Activated T-cell treated with anti-CD3 and anti-CD28 coated beads, Interleukin-2, amount 50 U/mL, for 1 hour (primary cell): Measurements from ENCODE around the gene IMPDH2.

Experiments
- DNase-seq: peaks from one replicate; pipeline ENCODE4 v3.0.0-alpha.2; 2020

IMPDH2 gene

DNA sequence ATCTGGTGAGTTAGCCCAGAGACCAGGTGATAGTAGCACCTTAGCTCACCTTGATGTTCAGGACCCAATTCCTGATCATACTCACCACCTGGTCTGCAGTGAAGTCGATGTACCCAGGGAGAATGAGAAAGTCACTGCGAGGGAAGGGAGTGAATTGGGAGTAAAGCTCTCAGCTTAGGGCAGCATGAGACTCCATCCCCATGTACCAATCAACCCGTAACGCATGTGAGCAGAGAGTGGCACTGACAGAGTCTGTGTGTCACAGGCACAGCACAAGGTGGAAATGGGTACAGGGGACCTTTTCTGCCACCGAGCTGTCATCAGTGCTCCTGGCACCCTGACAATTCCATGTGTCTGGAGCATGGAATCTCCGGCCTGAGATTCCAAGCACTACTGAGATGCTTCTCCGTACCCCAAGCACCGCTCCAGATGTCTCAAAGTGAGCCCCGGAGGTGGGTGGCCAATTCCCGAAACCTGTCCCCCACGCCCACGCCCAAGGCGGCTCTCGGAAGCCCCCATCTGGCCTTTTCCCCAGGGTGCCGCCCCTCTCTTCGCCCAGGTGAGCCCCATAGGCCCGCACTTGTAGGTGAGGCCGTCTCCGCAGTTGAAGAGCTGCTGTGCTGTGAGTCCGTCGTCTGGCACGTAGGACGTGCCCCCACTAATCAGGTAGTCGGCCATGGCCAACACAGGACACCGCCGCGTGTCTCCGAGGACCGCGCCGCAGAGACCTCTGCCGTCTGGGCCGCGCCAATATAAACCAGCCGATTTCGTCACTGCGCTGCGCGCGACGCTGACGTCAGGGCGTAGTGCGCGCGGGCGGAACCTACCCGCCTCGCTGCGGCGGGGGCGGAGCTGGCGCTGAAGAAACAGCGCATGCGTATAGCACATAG lies at the start of gene IMPDH2:
TSS of gene IMPDH2 (minus strand) at position 726 of the 890 bp plus-strand sequence. CDS start at position 678, 48 bp downstream.
- DNase-seq = peak; percentile 95

DNA sequence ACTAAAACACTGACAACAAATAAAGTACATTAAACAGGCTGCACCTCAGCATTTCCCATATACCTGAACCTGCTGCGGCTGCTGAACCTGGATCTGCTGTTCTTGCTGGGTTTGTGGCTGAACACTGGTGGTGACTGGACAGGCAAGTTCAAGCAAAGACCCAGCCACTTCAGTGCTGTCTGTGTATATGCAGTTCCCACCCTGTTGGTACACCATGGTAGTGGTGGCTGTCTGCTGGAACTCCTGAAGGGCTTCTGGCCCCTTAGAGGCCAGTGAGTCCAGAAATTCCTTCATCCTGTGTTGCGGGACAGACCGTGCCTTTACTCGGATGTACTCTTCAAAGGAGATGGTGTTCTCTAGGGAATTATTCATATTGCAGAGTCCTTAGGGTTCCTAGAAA lies 47.4 kb upstream of the IMPDH2 start:
- DNase-seq = no peak

- no peak for DNase-seq
These were observed 46.9 kb upstream of the IMPDH2 start for GRCh38 chr3:49076116-49076515.

DNA sequence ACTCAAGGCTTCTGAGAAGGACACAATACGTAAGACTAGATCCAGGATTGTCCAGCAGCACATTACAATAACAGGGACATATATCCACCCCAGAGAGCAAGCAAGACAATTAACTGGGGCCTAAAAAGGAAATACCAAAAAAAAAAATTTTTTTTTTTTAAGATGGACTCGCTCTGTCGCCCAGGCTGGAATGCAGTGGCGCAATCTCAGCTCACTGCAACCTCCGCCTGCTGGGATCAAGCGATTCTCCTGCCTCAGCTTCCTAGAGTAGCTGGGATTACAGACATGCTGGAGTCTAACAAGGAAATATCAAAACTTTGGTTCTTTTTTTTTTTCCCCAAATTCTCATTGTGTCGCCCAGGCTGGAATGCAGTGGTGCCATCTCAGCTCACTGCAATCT lies 28.8 kb upstream of the IMPDH2 start:
- DNase-seq = no peak

DNA sequence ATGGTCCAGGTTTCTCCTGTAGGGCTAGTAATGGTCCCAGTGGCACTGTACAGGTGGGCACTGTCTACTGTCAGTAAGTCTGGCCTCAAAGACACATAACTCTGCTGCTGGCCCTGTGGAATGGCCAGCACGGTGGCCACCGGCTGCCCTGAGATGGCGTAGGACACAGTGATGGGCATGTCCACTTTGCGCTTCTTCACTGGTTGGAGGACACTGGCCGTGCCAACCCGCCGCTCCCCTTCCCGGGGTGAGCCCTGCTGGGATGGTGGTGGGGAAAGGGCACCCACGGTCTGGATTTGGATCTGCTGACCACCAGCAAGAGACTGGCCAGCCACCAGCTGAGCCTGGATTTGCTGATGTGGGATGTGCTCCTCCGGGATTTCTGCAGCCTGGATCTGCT lies 28.1 kb upstream of the IMPDH2 start:
- no peak for DNase-seq

GRCh38 chr3:49054344-49054862 lies 25.2 kb upstream of the IMPDH2 start:
- no peak for DNase-seq

GRCh38 chr3:49053543-49053942 lies 24.3 kb upstream of the IMPDH2 start:
- DNase-seq = no peak

DNA sequence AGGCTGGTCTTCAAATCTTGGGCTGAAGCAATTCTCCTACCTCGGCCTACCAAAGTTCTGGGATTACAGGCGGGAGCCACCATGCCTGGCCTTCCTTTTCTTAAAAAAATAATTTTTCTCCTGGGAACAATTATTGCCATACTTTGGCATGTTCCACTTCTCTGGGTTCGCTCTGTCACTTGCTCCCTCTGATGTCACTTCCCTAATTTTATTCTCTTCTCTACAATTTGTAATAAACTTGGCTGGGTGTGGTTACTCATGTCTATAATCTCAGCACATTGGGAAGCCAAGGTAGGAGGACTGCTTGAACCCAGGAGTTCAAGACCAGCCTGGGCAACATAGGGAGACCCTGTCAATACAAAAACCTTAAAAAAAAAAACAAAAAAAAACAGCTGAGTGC lies 6.1 kb upstream of the IMPDH2 start:
- no peak for DNase-seq

DNA sequence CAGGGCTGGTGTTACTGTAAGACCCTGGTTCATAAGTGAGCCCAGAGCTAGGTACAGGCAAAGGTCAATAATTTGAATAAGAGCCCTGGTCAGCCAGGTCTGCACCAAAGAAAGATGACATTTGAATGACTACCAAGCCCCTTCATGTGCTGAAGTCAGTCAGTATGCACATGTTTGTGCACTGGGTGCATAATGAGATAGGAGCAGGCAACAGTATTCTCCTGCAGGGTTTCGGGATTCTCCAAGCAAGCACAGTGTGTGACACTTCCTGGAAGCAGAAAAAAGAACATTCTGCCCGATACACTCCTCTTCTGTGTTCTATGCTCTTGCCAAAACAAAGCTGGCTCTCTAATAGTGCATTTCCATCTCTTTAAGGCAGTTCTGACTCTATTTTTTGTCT lies 5.5 kb upstream of the IMPDH2 start:
- no peak for DNase-seq

DNA sequence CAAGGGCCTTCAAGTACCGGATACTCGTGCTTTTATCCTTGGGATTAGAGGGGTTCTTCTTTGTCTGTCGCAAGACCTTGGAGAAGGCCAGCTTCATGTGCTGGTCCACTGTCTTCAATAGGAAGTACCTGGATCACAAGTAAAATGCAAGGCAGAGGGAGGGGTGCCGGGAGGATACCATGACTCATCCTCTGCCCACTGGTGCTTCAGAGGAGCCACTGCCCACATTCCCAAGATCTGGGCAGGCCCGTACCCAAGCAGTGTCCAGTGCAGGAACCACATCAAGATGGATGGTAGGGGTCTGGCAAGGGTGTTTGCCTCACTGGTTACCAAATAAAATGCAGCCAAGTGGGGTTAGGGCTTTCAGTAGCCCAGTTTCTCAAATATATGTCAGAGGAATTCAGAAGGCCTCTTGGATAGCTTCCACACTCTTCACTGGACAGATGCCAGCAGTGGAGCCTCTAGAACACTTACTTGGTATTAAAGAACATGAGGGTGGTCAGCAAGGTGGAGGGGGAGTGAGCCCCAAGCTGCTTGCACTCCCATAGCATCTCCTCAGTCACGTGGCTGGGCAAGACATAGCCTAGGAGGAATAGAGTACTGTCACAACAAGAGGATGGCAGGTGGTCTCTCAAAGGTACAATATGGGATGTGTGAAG lies 3.6 kb upstream of the IMPDH2 start:
- DNase-seq = no peak

DNA sequence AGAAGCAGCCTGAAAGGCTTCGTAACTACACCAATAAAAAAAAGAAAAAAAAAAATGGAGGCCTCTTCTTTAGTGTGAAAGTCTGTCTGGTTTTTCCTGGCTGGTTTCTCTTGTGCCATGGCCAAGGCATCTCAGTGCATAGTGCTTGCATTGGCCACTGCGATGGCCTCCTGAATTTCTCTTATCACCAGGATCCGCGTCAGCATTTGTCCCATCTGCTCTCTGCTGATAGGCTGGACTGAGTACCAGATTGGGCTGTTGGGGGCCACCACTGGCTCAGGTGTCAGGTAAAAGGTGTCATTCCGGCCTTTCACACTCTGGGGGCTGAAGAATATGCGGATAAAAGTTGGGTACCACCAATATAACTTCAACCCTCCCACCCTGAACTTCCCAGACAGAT lies 1.1 kb upstream of the IMPDH2 start:
- no peak for DNase-seq

DNA sequence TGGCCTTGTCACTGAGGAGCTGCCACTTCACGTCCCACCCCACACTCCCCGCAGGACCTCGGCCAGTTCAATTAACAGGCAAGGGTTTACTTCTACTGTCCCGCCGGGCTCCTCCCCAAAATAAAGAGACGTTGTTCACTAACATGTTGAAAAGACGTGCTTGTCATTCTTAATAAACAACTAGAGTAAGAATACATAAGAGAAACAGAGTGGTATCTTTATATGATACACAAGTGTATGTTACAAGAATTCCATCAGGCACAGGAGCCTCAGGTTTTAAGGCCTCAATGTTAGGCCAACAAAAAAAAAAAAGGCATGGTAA lies 326 bp upstream of the IMPDH2 start:
- DNase-seq = no peak

- no peak for DNase-seq
These were observed 913 bp downstream of the IMPDH2 start for GRCh38 chr3:49028298-49028672.

GRCh38 chr3:49027634-49028033 lies 1.6 kb downstream of the IMPDH2 start:
- no peak for DNase-seq

GRCh38 chr3:49026536-49026935 lies 2.7 kb downstream of the IMPDH2 start:
- no peak for DNase-seq

- DNase-seq = no peak
These were observed 3.2 kb downstream of the IMPDH2 start for GRCh38 chr3:49025793-49026520.

GRCh38 chr3:49025005-49025792 lies 4.0 kb downstream of the IMPDH2 start:
- DNase-seq = no peak

DNA sequence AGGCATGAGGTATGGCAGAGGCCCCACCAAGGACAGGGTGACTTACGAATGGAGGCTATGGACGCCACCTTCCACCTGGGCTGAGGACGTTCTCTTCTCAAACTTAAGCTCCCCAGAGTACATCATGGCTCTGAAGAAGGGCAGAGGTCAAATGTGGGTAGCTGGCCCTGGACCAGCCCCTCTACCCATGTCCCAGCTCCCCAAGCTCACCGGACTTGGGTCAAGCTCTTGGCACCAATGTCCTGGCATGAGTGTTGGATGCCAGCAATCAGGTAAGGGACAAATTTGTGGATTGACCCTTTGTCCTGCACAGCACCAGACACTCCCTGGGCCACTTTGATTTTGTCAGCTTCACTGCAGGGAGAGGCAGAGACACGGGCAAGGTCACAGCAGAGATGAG lies 4.7 kb downstream of the IMPDH2 start:
- DNase-seq = no peak

- no peak for DNase-seq
These were observed 5.4 kb downstream of the IMPDH2 start for GRCh38 chr3:49023775-49024174.

GRCh38 chr3:49022688-49023171 lies 6.5 kb downstream of the IMPDH2 start:
- no peak for DNase-seq

- peak; percentile 94 for DNase-seq
These were observed 7.1 kb downstream of the IMPDH2 start, which contains the start of gene NDUFAF3 for GRCh38 chr3:49021813-49022687. NDUFAF3 (plus strand) TSS chr3:49022121; CDS start chr3:49022145, 24 bp downstream.
